NB4 (cell line): ENCODE data around the gene DPYD.

Source experiments
- DNase-seq: peaks from one replicate; pipeline ENCODE4 v3.0.0; 2010; ENCODE audit warnings: low read depth
- H3K4me3 ChIP-seq: one replicate; pipeline ENCODE4 v1.5.1; 2011; ENCODE audit warnings: mild to moderate bottlenecking, low read depth, low read length, moderate library complexity
- MYC ChIP-seq: IDR thresholded peaks from 2 replicates; pipeline ENCODE4 v1.6.1; 2011; ENCODE audit warnings: low read depth, low read length
- POLR2A ChIP-seq: IDR thresholded peaks from 2 replicates; pipeline ENCODE4 v1.6.1; 2011; ENCODE audit warnings: mild to moderate bottlenecking; ENCODE audit not compliant: insufficient read length; ENCODE audit errors: extremely low read depth
- TF ChIP-seq, protein P1 (sequence below): IDR thresholded peaks from one replicate; pipeline ENCODE4 v1.5.1; 2012; ENCODE audit warnings: low read depth, low read length
- TF ChIP-seq, protein P2 (sequence below): IDR thresholded peaks from 2 replicates; pipeline ENCODE4 v1.6.1; 2011; ENCODE audit warnings: low read depth, low read length

Gene DPYD

DNA sequence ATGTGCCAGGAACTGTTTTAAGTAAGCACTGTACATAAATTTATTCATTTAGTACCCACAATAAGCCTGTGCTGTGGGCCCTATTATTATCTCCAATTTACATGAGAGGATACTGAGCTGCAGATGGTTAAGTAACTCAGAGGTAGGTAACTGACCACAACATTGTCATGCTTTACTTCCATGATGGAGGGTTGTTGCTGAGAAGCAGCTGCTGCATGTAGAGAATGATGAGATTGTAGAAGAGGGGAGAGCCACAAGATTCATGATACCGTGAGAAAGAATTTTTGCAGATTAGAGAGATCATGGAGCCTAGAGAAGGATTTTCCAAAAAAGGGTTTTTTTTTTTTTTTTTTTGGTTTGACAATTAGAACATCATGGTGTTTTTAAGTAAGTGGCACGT is 886.2 kb downstream of the DPYD start:
- TF ChIP-seq, protein P1, sequence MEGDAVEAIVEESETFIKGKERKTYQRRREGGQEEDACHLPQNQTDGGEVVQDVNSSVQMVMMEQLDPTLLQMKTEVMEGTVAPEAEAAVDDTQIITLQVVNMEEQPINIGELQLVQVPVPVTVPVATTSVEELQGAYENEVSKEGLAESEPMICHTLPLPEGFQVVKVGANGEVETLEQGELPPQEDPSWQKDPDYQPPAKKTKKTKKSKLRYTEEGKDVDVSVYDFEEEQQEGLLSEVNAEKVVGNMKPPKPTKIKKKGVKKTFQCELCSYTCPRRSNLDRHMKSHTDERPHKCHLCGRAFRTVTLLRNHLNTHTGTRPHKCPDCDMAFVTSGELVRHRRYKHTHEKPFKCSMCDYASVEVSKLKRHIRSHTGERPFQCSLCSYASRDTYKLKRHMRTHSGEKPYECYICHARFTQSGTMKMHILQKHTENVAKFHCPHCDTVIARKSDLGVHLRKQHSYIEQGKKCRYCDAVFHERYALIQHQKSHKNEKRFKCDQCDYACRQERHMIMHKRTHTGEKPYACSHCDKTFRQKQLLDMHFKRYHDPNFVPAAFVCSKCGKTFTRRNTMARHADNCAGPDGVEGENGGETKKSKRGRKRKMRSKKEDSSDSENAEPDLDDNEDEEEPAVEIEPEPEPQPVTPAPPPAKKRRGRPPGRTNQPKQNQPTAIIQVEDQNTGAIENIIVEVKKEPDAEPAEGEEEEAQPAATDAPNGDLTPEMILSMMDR = no peak
- TF ChIP-seq MYC = no peak
- TF ChIP-seq POLR2A = no peak
- TF ChIP-seq, protein P2, sequence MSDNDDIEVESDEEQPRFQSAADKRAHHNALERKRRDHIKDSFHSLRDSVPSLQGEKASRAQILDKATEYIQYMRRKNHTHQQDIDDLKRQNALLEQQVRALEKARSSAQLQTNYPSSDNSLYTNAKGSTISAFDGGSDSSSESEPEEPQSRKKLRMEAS = no peak
- no peak for DNase-seq
- H3K4me3 ChIP-seq = no peak overlapping the region

DNA sequence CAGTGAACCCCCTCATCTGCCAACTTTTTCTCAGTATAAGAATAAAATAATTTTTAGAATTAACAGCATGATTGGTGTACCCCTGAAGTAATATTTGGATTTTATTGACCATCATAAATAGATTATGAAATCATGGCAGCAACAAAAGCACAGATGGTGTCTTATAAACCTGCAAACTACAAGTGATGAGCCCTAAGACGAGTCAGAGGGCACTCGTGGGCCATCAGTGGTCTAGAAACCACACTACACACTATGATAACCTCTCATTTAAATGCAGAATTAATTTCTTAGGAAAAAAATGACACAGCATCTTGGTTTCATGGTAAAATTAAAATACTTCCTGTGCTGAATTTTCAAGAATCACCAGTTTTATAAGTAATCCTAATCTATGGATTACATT is 886.9 kb downstream of the DPYD start:
- DNase-seq = no peak
- TF ChIP-seq POLR2A = no peak
- no peak for TF ChIP-seq MYC
- TF ChIP-seq, protein P2 = no peak
- TF ChIP-seq, protein P1 = no peak
- H3K4me3 ChIP-seq = no peak overlapping the region
